ENCODE data around the gene SLC6A1. TPM values are rescaled to one million over a fixed set of nuclear protein-coding genes. Genes with fewer than 3 reads are reported as not detected.

SLC6A1 gene
- total RNA-seq, 1 donor from 2014 or later = not detected

- H3K9me3 Mint-ChIP-seq = peaks cover 2% of the 10 kb centered on the region
- H3K4me3 Mint-ChIP-seq = no peak overlapping the region
- no peaks in the 10 kb centered on the region for H3K4me1 Mint-ChIP-seq
- no peak overlapping the region for H3K27ac Mint-ChIP-seq
- no peak for TF ChIP-seq CTCF (IDR thresholded peaks at IDR 0.05)
- no peaks in the 10 kb centered on the region for H3K36me3 Mint-ChIP-seq (ENCODE audit: low read depth)
- H3K27me3 Mint-ChIP-seq = peaks cover 13% of the 10 kb centered on the region
- ChIA-PET CTCF (no interaction called here), POLR2A (no interaction called here)
- intact Hi-C loops (cut with micrococcal nuclease) = no loop called here
- no peak for DNase-seq
- no peak for ATAC-seq (ENCODE audit: low read depth)
Measured at GRCh38 chr3:11016727-11017126, 24.2 kb downstream of the SLC6A1 start.

DNA sequence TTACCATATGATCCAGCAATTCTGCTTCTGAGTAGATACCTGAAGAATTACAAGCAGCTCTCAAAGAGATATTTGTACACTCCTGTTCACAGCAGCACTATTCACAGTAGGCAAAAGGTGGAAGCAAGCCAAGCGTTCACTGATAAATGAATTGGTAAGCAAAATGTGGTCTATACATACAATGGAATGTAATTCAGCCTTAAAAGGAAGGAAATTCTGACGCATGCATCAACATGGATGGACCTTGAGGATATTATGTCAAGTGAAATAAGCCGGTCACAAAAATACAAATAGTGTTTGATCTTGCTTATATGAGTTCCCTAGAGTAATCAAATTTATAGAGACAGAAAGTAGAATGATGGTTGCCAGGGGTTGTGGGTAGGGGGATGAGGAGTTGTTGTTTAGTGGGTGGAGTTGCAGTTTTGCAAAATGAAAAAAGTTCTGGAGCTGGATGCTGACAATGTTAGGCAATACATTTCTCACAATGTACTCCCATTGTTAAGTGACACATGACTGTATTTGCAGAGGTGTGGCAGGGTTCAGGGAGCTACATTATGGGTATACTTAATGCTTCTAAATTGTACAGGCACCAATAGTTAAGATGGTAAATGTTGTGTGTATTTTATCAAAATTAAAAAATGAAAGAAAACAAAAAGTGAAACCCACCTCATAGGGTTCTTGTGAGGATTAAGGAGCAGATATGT is 26.7 kb downstream of the SLC6A1 start:
- CTCF ChIA-PET = no interaction called here
- peaks cover 2% of the 10 kb centered on the region for H3K9me3 Mint-ChIP-seq
- intact Hi-C loops (cut with micrococcal nuclease) = no loop called here

DNA sequence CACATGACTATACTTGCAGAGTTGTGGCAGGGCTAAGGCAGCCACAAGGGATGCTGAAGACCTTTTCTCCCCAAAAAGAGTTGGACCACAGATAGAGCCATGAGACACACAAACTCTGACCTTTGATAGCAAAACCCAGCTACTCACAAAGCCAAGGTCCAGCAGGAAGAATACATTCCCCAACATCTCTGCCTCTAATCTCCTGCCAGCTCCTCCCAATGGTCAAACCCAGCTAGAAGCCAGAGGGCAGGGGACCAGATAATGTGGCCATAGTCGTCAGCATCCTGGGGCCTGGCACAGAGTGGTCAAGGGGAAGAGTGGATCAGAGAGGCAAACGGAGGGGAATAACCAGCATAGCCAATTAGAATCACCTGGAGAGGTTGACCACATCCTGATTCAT is 28.2 kb downstream of the SLC6A1 start:
- Mint-ChIP-seq H3K4me3 (no peak overlapping the region), H3K4me1 (no peaks in the 10 kb centered on the region), H3K27me3 (peaks cover 4% of the 10 kb centered on the region), H3K9me3 (no peaks in the 10 kb centered on the region), H3K27ac (no peak overlapping the region), H3K36me3 (ENCODE audit: low read depth) (no peaks in the 10 kb centered on the region)
- CTCF ChIA-PET = no interaction called here
- ATAC-seq (ENCODE audit: low read depth) (no peak), DNase-seq (no peak)
- intact Hi-C loops (cut with micrococcal nuclease) = no loop called here
- POLR2A ChIA-PET = no interaction called here
- TF ChIP-seq CTCF (IDR thresholded peaks at IDR 0.05) = no peak

More for the DNA sequence above, 26.7 kb downstream of the SLC6A1 start:
- DNase-seq (no peak), ATAC-seq (ENCODE audit: low read depth) (no peak)
- no peak for TF ChIP-seq CTCF (IDR thresholded peaks at IDR 0.05)
- H3K4me3 Mint-ChIP-seq = no peak overlapping the region
- POLR2A ChIA-PET = no interaction called here
- no peaks in the 10 kb centered on the region for H3K4me1 Mint-ChIP-seq
- peaks cover 10% of the 10 kb centered on the region for H3K27me3 Mint-ChIP-seq
- no peak overlapping the region for H3K27ac Mint-ChIP-seq
- H3K36me3 Mint-ChIP-seq (ENCODE audit: low read depth) = no peaks in the 10 kb centered on the region

GRCh38 chr3:11021611-11022011 is 29.1 kb downstream of the SLC6A1 start:
- Mint-ChIP-seq H3K27ac (no peak overlapping the region), H3K27me3 (peaks cover 4% of the 10 kb centered on the region), H3K4me3 (no peak overlapping the region), H3K36me3 (ENCODE audit: low read depth) (no peaks in the 10 kb centered on the region), H3K4me1 (no peaks in the 10 kb centered on the region), H3K9me3 (peaks cover 2% of the 10 kb centered on the region)
- DNase-seq = no peak
- intact Hi-C loops (cut with micrococcal nuclease) = no loop called here
- no peak for ATAC-seq (ENCODE audit: low read depth)
- POLR2A ChIA-PET = no interaction called here
- CTCF ChIA-PET = no interaction called here
- TF ChIP-seq CTCF (IDR thresholded peaks at IDR 0.05) = no peak

- CTCF ChIA-PET = no interaction called here
- intact Hi-C loops (cut with micrococcal nuclease) = no loop called here
- POLR2A ChIA-PET = no interaction called here
- Mint-ChIP-seq H3K27me3 (peaks cover 4% of the 10 kb centered on the region), H3K36me3 (ENCODE audit: low read depth) (no peaks in the 10 kb centered on the region), H3K4me1 (no peaks in the 10 kb centered on the region), H3K4me3 (no peak overlapping the region), H3K9me3 (peaks cover 6% of the 10 kb centered on the region), H3K27ac (no peak overlapping the region)
- DNase-seq (no peak), ATAC-seq (ENCODE audit: low read depth) (no peak)
- TF ChIP-seq CTCF (IDR thresholded peaks at IDR 0.05) = no peak
Measured at GRCh38 chr3:11022115-11022514, 29.6 kb downstream of the SLC6A1 start.

Data from activated B cell treated with CpG ODN at 0.5 μM for 24 hours (primary cell).